ENCODE measurements around the gene DMRT2.

Gene DMRT2

DNA sequence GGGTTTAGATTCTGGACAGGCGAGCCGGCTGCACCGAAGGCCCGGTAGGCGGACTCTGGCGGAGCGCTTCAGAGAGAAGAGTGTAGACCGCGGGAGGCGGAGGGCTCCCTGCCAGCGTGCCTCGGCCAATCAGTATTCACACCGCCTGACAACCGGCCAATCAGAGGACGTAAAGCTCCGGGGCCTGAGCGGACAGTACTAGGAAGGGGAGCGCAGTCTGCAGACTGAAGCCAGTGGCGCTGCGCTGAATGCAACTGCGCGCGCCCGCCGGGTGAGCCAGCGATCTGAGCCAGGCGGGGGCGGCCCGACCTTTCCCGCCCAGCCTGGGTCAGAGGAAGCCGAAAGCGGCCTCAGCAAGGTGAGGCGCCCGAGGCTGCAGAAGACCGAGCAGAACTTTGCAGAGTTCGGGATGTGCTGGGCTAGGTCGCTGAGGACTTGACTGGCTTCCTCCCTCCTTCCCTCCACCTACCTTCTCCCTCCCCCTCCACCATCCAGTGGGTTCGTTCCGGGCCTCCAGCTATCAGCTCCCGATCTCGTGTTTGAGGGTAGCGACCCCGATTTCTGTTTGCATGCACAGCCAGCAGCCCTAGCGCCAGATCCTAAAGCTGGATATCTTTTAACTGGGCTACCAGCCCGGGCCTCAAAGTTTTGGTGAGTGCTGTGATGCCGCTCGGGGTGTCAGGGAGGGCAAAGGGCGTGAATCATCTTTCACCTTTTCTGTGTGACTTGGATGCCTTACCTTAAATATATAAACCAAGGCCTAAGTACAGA is at the start of gene DMRT2:
Gene DMRT2 (plus strand): TSS at position 233 of the 771 bp plus-strand sequence. CDS start 1,257 bp downstream, outside the sequence.
- no peak within 1 kb of the TSS for H3K27ac ChIP-seq
- TF ChIP-seq ZFX (IDR thresholded peaks at IDR 0.05; ENCODE audit: borderline replicate concordance), result no peak
- TF ChIP-seq, protein P1, sequence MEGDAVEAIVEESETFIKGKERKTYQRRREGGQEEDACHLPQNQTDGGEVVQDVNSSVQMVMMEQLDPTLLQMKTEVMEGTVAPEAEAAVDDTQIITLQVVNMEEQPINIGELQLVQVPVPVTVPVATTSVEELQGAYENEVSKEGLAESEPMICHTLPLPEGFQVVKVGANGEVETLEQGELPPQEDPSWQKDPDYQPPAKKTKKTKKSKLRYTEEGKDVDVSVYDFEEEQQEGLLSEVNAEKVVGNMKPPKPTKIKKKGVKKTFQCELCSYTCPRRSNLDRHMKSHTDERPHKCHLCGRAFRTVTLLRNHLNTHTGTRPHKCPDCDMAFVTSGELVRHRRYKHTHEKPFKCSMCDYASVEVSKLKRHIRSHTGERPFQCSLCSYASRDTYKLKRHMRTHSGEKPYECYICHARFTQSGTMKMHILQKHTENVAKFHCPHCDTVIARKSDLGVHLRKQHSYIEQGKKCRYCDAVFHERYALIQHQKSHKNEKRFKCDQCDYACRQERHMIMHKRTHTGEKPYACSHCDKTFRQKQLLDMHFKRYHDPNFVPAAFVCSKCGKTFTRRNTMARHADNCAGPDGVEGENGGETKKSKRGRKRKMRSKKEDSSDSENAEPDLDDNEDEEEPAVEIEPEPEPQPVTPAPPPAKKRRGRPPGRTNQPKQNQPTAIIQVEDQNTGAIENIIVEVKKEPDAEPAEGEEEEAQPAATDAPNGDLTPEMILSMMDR (IDR thresholded peaks at IDR 0.05), result no peak

DNA sequence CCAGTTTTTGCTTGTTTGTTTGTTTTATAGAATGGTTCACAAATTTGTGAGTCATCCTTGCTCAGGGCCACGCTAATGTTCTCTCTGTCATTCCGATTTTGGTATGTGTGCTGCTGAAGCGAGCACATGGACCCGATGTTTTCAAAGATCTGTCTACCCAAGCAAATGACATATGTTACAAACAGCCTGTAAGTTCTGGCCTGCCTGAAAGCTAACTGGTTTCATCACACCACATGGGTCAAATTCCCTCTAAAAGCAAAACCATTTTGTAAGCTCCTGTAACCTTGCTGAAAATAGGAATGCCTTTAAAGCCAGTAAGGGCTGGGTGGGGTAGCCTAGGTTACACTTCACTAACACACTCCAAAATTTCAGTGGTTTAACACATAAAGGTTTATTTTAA is 48.3 kb upstream of the DMRT2 start:
- no peak overlapping the region for H3K27ac ChIP-seq
- TF ChIP-seq, protein P1 (IDR thresholded peaks at IDR 0.05), result no peak
- TF ChIP-seq ZFX (IDR thresholded peaks at IDR 0.05; ENCODE audit: borderline replicate concordance), result no peak

DNA sequence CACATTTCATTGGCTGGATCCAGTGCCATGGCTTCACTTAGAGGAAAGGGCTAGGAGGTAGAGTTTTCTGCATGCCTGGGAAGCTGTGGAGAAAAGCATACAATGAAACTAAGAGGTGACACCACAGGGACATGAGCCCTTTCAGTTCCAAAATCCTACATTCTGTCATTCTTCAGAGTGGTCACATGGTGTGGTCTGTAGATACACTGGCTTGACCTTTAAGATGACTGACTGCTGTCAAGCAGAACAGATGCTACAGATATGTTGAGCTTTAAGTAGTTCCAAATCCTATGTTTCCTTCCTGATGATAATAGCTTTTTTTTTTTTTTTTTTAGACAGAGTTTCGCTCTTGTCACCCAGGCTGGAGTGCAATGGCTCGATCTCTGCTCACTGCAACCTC is 47.5 kb upstream of the DMRT2 start:
- no peak overlapping the region for H3K27ac ChIP-seq
- no peak for TF ChIP-seq ZFX (IDR thresholded peaks at IDR 0.05; ENCODE audit: borderline replicate concordance)
- TF ChIP-seq, protein P1 (IDR thresholded peaks at IDR 0.05), result no peak

DNA sequence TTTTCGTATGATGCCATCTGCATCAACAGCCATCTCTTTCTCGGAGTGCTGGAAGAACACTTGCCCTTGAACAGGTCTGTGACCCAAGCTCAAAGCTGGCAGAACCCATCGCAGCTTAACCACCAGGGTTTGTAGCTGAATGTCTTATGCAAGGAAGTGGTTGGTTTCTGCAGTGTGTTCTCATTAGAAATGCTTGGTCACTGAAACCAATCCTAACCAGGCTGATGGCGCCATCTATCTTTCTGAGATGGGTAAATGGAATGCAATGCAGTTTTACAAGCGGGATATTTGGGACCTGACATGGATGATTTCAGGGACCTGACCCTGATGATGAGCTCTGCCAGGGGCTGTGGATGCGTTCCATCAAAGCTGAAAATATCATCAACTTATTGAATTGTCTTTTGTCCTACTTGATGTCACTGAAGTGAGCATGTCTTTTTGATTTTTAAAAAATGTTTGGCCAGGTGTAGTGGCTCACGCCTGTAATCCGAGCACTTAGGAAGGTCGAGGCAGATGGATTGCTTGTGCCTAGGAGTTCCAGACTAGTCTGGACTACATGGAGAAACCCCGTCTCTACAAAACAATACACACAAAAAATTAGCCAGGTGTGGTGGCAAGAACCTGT is 45.0 kb upstream of the DMRT2 start:
- H3K27ac ChIP-seq, result no peak overlapping the region

DNA sequence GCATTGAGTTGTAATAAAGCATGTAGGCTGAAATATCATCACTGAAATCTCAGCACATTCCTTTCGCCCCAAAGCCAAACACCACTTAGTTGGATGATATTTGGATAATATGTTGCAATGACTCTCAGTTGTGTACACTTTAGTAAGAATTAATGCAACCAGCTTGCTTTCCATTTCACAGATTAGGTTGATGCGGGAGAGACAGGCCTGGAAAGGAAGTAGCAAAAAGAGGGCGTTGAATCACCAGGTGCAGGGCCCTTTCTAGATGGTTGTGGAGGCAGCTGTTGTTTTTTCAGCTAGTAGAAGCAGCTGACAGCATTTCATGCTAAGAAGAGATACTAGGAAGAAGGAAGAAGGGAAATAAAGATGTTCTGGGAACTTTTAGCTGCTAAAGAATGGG is 42.8 kb upstream of the DMRT2 start:
- no peak for TF ChIP-seq ZFX (IDR thresholded peaks at IDR 0.05; ENCODE audit: borderline replicate concordance)
- TF ChIP-seq, protein P1 (IDR thresholded peaks at IDR 0.05), result no peak
- H3K27ac ChIP-seq, result no peak overlapping the region

More for the DNA sequence above, 45.0 kb upstream of the DMRT2 start:
- TF ChIP-seq, protein P1 (IDR thresholded peaks at IDR 0.05), result peak; percentile 77
- no peak for TF ChIP-seq ZFX (IDR thresholded peaks at IDR 0.05; ENCODE audit: borderline replicate concordance)

DNA sequence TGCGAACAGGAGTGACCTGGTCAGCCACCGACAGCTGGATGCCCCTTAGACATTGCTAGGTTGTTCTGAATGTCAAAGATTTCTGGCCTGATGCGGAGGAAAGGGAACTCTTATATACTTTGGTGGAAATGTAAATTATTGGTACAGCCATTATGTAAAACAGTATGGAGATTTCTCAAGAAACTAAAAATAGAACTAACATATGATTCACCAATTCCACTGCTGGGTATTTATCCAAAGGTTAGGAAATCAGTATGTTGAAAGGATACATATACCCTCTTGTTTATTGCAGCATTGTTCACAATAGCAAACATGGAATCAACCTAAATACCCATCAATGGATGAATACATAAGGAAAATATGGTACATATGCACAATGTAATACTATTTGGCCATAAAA is 41.9 kb upstream of the DMRT2 start:
- TF ChIP-seq, protein P1 (IDR thresholded peaks at IDR 0.05), result no peak
- no peak for TF ChIP-seq ZFX (IDR thresholded peaks at IDR 0.05; ENCODE audit: borderline replicate concordance)
- no peak overlapping the region for H3K27ac ChIP-seq

DNA sequence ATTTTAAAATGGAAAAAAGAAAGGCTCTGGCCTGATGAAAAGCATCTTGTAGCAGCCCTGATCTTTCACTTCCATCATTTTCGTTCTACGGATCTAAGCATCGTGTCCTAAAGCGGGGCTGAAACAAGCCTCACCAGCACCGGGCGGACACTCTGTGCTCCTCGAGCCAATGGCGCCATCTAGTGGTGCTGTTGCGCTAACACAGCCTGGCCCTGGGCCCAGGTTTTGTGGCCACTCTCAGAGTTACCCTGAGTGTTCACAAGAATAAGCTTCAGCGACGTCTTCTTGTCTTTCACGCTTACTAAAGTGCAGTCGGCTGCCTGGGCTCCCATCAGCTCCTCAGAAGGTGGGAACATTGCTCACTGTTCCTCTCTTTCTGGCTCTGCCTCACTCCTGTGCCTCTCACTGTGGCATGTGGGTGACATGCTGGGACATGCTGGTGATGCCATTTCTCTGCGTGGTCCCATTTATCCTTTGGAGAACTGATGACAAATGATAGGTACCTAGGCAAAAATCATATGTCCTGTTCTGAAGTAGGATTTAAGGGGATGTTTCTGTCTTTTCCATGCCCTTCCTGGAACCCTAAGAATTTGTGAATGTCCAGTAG is 41.0 kb upstream of the DMRT2 start:
- no peak overlapping the region for H3K27ac ChIP-seq
- TF ChIP-seq ZFX (IDR thresholded peaks at IDR 0.05; ENCODE audit: borderline replicate concordance), result no peak
- TF ChIP-seq, protein P1 (IDR thresholded peaks at IDR 0.05), result peak; percentile 91

All from 22Rv1 (cell line).